HG03135 (cell line): ENCODE measurements around the gene MILR1.

Source experiments
- ATAC-seq: cut with Tn5 transposase; IDR thresholded peaks from one replicate; pipeline ENCODE4 v1.9.1; 2021; ENCODE audit warnings: mild to moderate bottlenecking, moderate library complexity; ENCODE audit not compliant: unreplicated experiment

Gene MILR1

DNA sequence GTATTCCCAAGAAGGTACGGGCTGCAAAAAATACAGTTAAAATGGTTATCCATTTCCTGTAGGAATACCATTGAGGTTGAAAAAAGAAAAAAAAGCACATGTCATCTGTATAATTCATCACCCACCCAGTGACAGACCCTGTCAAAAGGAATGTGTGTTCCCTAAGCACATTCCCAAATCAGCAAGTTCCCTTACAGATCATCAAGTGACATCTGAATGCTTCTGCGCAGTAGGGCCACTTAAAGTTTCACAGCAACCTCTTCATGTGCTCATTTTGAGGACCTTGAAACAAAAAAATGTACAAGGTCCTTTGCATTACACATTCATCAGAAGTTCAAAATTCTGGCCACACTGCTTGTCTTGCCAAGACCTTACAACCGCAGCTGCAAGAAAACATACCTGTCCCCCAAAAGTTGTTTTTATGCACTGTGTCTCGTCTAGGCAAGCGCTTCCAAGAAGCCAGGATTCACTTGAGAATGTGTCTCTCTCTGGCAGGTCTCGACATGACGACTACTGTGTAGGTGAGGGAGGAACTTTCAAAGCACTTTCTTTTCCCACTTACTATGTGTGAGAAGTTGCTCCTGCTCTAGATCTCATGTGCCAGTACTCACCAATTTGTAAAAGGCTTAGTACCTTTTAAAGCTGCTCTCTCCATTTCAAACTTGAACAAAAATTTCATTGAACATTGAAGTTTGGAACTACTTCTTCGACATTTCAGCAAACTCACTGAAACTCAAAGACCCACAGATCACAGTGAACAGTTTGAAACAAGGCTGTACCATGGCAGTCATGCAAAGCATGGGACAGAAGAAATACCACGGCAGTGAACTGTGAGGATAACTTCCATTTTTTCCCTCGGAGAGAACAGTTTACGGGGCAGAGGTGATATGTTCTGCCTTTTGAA lies 52.2 kb downstream of the MILR1 start:
- ATAC-seq, result no peak

- no peak for ATAC-seq
Measured at GRCh38 chr17:64502021-64502420, 53.1 kb downstream of the MILR1 start.

- ATAC-seq, result no peak
Measured at GRCh38 chr17:64502809-64503208, 53.9 kb downstream of the MILR1 start.

- ATAC-seq, result no peak
Measured at GRCh38 chr17:64503341-64503740, 54.4 kb downstream of the MILR1 start.

DNA sequence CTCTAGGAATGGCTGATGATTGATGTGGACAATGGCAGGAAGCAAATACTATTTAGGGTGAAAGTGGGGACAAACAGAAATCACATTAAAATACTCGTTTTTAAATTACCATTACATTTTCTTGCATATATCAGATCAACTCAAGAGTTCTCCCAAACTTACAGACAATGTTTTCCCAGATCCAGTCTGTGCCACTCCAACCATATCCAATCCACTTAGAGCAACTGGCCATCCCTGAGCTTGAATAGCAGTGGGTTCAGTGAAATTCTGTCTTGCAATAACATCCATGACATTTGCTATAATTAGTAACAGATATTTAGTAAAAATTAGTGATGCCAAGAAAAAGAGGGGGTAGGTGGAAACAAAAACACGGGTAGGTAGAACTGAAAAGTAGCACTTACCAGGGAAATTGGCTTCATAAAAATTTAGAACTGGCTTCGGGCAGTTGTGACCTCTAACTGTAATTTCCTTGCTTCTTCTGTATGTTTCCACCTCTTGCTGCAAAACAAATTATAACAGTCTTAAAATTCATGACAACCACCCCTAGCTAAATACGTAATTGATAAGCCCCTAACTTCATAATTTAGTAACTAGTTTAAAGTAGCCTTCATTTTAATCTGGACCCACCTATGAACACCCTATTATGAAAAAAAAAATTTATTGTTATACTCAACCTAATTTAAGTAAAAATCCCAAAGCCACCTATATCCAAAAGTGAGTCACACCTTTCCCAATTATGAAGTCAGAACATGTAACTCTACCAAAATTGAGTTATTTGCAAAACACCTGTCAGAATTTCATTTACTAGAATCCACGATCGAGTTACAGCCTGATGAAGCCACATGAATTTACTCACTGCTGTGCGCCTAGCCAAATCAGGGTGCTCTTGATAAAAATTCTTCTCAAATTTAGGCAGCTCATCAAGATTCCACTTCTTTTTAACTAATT lies 55.2 kb downstream of the MILR1 start:
- no peak for ATAC-seq

DNA sequence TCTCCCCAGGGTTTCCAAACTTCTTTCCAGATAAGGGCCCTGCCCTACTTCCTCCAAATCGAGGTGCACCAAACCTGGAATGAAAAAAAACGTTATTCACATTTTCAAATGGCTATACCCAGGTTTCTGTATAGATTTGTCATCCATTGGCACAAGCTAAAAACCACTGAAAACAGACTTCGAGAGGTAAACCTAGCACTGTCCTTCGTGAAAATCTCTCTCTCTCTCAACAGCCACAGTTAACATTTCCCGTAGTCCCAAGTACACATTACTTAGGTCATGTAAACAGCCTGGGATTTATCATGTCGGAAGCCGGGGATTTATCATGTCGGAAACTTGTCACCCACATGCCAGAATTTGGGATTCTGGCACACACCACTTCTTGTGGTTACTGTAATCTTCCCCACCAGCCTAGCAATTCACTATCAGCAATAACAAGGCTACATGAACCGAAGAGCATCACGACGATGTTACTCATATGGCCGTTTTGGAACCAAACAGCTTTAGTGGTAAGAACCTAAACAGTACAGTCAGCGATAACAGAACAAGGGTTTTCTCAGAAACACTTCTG lies 55.9 kb downstream of the MILR1 start:
- ATAC-seq, result no peak

GRCh38 chr17:64505340-64506200 lies 56.7 kb downstream of the MILR1 start:
- ATAC-seq, result peak; percentile 30

GRCh38 chr17:64506201-64506575 lies 57.3 kb downstream of the MILR1 start, which contains the start of gene DDX5:
DDX5 (minus strand) TSS chr17:64506289; CDS start chr17:64506119, 170 bp downstream.
- peak; percentile 58 for ATAC-seq

- peak; percentile 64 for ATAC-seq
Measured at GRCh38 chr17:64506576-64507412, 57.9 kb downstream of the MILR1 start, which contains the start of gene CEP95. CEP95 (plus strand) TSS chr17:64506977; CDS start chr17:64507098, 121 bp downstream.

DNA sequence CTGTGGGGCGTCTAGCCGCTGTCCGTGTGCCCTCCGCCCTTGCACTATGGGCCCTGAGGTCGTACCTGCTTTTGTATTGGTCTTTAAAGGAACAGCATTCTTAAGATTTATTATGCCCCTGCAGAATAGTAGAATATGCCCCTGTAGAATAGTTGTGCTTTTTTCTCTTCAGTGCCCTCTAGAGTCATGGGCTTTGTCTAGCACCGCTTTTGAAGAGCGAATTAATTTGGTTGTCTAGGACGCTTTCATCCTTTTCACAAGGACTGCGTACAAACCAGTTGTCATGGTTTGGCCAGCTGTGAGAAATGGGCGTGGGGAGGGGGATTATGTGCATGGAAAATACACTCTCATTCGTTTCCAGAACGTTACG lies 58.5 kb downstream of the MILR1 start:
- peak; percentile 26 for ATAC-seq

- no peak for ATAC-seq
Measured at GRCh38 chr17:64508683-64509082, 59.8 kb downstream of the MILR1 start.

- no peak for ATAC-seq
Measured at GRCh38 chr17:64509179-64509578, 60.3 kb downstream of the MILR1 start.

- ATAC-seq, result no peak
Measured at GRCh38 chr17:64515419-64515818, 66.5 kb downstream of the MILR1 start.

GRCh38 chr17:64515829-64516228 lies 66.9 kb downstream of the MILR1 start:
- no peak for ATAC-seq
